GM18507 (cell line): Measurements from ENCODE around the gene LAP3.
A peak's percentile ranks its signal among the peaks of the same experiment; 100 is the strongest.

Source experiments
- DNase-seq: peaks from one replicate; pipeline ENCODE4 v3.0.0; 2011; ENCODE audit warnings: low read depth; ENCODE audit not compliant: insufficient read length; ENCODE audit errors: extremely low spot score
- FAIRE-seq: peaks from 2 replicates; lab custom pipeline; 2011; peaks lifted over from hg19 to GRCh38; lab: Jason Lieb, UNC

Gene LAP3

DNA sequence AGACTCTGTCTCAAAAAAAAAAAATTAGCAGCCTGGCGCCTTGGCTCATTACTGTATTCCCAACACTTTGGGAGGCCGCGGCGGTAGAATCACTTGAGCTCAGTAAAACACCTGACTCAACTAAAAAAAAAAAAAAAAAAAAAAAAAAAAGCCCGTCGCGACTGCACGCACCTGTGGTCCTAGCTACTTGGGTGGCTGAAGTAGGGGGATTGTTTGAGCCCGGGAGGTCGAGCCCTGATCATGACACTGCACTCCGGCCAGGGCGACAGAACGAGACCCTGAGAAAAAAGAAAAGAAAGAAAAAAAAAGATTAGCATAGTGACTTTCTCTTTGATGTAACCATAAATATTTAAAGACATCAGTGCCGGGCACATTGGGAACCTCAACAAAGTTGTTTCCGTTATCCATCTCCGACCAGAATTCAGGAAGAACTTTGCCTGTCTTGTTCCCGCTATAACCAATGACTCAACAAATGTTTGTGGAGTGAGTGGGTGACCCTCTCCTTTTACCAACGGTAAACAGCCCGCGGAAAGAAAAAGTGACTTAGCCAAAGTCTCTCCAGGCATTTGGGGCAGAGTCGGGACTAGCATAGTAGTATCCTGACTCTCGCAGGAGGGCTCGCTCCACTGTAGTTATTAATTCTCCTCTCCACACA, 36.9 kb downstream of the LAP3 start:
- DNase-seq (no peak), FAIRE-seq (no peak)

DNA sequence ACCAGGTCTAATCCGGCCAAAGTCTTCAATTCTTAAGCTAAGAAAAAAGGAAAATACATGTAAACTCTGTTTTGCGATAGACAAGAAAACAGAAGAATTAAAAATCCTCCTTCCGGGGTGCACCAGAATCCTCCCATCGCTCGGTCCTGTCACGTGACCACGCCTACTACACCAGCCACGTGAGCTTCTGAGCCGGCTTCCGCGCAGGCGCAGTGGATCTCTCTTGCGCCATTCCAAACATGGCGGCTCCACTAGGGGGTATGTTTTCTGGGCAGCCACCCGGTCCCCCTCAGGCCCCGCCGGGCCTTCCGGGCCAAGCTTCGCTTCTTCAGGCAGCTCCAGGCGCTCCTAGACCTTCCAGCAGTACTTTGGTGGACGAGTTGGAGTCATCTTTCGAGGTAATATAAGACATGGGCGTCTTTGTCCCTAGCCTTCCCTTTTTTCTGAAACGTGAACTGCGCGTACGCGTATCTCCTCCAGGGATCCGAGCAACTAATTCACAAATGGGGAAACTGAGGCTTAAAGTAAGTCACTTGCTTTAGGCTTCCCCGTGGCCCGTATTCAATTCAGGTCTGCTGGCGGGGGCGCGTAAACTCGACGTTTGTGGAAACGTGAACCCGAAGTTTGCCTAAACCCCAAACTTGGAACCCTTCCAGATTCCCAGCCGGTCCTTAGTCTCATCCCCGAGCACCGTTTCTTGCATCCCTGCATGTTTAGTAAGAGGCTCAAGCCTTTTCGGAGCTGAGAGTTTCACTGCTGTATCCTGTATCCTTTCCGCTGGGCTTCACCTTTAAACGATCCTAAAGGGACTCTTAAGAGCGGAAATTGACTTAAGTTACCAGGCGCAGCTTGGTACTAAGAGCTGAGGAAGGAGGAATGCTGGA, 37.7 kb downstream of the LAP3 start, which contains the start of gene MED28:
MED28 (plus strand) TSS at position 226 of the 884 bp plus-strand sequence; CDS start at position 240, 14 bp downstream.
- DNase-seq, result peak; percentile 96
- FAIRE-seq, result peak; percentile 95

DNA sequence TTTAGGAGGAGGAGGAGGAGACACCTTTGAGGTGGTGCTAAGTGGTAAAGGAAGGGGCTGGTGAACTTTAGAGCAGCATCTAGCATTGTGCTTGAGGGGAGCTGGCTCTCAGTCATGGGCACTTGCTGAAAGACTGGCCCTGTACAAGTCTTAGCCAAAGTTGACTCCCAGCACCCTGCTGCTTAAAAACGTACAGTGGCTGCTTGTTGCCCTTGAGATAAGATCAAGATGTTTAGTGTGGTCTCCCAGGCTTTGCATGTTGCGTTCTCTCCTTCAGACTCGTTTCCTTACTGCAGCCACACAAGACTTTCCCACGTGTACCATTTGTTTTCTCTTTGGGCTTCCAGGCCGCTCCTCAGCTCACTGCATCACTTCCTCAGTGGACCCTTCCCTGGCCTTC, 39.3 kb downstream of the LAP3 start:
- DNase-seq (no peak), FAIRE-seq (no peak)

DNA sequence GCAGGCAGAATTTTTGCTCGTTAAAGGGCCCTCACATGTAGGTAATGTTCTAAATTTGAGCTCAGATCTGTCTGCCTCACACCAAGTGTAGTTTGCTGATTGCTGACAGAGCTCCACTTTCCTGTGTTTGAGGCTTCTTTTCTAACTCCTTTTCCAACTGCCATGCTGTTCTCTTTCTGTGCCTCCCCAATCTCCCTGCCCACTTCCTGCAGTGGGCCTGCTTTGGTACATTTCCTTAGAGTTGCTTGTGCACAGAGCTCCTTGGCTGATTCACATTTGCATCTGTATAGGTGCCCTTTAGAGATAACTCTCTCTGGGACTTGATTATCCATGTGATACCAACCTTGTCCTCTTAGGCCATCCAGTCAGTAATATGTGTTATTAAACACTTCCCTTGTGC, 41.9 kb downstream of the LAP3 start:
- no peak for DNase-seq

DNA sequence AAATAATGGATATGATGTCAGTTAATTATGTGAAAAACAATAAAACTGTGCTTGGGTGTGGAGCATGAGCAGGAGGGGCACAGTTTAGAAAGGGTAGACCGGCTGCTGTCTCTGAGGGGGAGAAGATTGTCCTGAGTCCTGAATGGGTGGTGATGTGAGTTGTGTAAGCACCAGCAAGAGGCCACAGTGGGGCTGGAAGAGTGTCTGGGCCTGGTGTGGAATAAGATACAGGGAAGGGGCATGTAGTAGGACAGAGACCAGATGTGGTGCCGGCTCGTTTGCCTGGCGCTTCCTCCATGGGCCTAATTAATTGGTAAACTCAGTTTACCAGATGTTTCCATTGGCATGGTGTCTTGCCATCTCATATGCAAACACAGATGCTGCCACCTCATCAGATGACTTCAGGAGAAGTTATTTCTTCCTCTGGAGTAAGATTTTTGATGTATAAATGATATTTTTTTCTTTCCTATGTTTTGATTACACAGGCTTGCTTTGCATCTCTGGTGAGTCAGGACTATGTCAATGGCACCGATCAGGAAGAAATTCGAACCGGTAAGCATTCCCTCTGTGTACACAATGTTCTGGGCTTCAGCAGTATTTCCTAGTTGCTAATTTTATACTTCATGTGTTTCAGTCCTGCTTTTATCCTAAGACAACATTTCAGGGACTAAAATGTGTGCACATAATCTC, 42.6 kb downstream of the LAP3 start:
- DNase-seq (no peak), FAIRE-seq (no peak)

More for the DNA sequence above, 41.9 kb downstream of the LAP3 start:
- no peak for FAIRE-seq

DNA sequence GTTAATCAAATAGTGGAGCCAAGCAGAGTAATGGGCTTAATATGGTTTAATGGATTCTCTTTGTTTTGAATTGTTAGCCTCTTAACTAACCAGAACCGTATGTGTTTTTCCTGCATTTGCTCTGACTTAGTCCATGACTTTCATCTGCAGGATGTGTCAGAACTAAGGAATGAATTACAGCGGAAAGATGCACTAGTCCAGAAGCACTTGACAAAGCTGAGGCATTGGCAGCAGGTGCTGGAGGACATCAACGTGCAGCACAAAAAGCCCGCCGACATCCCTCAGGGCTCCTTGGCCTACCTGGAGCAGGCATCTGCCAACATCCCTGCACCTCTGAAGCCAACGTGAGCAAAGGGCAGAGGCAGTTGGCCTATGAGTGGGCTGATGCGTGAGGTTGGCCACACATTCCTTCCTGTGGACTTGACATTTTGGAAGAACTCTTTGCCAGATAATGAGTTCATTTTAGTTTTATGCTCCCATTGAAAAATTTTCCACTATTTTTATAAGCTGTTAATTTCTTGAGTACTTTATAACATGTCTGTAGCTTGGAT, 46.5 kb downstream of the LAP3 start:
- no peak for DNase-seq
- no peak for FAIRE-seq

DNA sequence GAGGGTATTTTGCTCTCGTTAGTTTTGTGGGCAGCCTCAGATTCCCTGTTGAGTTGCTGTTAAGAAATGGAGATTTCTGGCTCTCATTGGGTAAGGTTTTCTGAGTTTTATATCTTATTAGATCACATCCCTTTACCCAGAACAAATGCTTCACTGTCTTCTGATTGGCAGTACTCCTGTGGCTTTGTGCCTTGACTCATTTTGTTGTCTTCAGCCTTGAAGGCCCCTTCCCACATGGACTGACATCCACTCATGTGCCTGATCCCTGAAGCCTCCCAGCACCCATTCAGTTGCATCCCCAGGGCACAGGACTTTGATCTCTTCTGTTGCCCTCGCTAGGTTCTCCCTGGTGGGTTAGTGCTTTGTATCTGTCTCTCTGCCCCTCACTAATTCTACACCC, 47.8 kb downstream of the LAP3 start:
- no peak for FAIRE-seq
- no peak for DNase-seq

DNA sequence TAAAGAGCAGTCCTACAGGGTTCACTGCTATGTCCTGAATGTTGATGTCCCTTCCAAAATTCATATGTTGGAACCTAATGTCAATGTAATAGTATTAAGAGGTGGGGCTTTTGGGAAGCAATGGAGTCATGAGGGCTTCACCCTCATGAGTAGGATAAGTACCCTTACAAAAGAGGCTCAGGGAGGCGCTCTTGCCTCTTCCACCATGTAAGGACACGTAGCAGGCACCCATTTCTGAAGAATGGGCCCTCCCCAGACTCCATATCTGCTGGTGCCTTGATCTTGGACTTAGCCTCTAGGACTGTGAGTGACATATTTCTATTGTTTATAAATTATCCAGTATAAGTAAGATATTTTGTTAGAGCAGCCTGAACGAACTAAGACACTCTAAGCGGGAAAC, 53.2 kb downstream of the LAP3 start:
- no peak for FAIRE-seq
- no peak for DNase-seq

DNA sequence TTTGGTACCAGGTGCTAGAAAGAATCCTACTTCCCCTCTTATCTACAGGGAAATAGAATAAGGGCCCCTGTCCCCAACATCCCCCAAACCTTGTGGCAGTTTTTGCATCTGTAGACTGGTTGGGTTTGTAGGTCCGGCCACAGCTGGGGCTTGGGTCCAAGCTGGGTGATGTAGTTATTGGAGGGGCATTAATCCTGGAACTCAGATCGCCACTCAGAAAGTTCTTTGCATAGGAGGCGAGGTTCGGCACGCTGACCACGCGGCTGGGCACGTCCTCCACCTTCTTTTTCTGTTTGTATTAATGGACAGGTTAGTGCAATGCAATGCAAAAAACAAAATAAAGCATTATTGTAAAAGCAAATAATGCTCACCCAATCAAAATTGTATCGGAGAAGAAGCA, 56.6 kb downstream of the LAP3 start:
- FAIRE-seq (no peak), DNase-seq (no peak)

DNA sequence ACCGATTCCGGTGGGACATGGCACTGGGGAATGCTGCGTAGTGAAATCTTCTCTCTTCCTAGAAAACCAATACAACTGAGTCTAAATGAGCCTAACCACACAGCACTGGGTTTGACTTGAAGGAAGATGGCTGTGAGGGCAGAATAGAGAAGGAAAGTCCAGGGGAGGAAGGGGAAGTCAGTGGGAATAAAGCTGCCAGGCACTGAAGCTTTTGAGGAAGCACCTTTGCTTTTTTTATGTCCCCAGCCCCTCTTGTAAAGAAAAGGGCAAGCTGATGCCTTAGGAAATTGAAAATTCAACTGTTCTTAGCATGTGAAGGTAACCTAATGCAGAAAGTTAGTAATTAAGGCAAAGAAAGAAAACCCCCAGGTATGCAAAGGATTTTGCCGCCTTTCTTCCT, 58.1 kb downstream of the LAP3 start:
- DNase-seq (no peak), FAIRE-seq (no peak)

DNA sequence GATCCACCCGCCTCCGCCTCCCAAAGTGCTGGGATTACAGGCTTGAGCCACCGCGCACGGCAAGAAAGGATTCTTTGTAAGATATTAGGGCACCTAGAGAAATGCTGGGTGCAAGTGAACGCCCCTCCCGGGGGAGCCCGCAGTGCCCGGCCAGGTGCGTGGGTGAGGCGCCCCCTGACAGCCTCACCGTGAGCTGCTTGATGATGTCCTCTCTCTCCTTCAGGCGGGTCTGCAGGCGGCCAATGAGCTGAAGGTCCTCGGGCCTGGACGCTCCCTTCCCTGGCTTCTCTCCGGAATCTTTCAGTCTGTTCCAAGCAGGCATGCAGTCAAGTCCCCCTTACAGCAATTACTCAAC, 59.3 kb downstream of the LAP3 start:
- DNase-seq, result no peak
- FAIRE-seq, result no peak

DNA sequence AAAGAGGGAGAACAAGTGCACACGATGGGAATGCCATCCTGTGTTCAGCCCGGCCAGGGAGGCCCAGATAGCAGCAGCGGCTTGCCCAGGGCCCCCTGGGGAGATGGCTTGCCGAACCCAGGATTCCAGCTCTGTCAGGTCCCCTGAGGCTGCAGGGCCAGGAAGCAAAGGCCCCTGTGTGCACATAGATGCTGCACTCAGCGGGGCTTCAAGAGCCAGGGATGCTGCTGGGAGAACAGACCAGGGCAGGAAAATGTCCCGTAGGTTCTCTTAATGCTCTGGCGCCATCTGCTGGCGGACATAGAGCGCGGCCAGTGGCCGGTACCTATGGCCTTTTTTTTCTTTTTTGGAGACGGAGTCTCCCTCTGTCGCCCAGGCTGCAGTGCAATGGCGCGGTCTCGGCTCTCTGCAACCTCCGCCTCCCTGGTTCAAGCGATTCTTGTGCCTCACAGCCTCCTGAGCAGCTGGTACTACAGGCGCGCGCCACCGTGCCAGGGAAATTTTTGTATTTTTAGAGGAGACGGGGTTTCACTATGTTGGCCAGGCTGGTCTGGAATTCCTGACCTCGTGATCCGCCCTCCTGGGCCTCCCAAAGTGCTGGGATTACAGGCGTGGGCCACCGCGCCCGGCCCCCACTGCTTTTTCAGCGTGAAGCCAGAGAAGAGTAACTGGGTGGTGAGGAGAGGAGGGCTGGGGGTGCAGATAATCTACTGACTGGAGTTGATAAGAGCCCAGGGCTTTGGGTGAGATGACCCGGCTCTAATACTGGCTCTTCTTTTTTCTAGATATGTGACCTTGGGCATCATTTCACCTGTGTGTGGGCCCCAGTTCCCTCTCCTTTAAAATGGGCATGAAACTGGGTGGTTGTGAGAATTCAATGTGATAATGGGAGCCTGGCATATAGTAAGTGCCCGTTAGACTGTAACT, 60.0 kb downstream of the LAP3 start:
- peak; percentile 48 for DNase-seq

DNA sequence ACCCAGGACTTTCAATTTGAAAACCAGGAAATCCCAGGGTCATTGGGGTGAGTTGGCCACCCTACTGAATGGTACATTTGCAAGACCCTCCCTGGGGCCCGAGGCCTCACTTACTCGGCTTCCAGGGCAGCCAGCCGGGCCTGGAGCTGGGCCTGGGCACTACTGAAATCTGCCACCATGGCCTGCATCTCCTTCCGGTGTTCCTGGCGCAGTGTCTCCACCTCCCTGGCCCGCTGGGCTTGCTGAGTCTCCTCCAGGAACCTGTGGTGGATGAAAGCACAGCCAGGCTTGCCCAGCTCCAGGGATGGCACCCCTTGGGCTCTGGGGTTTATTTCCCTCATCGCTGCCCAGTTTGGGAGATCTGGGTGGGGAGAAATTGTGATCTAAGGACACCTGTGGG, 62.1 kb downstream of the LAP3 start:
- DNase-seq (no peak), FAIRE-seq (no peak)

More for the DNA sequence above, 60.0 kb downstream of the LAP3 start:
- peak; percentile 87 for FAIRE-seq

DNA sequence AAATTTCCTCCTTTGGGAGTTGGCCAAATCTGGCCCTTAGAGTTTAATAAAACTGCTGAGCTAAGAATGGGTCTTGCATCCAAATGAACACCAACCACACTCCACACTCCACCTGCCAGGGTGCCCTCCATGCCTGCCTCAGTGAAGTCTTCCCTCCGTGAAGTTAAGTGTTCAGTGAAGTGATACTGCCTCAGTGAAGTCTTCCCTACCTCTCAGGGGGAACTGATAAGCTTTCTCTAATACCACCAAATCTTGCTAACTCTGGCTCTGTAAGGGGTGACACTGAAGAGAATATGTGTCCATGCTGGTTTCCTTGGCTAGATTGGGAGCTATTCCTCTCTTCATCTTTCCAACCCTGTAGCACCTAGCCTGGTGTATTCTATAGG, 65.4 kb downstream of the LAP3 start:
- no peak for DNase-seq
- FAIRE-seq, result no peak

DNA sequence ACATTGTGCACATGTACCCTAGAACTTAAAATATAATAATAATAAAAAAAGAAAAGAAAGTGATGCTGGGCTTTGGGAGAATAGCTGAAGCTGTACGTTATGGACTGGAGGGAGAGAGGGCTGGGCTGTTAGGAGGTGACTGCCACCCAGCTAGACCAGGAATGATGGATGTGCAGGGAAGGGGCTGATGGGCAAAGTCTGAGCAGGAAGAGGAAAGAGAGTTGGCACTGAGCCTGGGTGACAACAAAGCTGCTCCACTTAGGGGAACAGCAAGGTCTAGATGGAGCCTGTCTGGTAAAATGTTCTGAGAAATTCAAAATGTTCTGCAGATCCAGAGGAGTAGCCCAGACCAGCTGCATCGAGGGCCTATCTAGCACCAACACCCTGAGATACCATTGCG, 69.7 kb downstream of the LAP3 start:
- FAIRE-seq, result no peak
- no peak for DNase-seq

DNA sequence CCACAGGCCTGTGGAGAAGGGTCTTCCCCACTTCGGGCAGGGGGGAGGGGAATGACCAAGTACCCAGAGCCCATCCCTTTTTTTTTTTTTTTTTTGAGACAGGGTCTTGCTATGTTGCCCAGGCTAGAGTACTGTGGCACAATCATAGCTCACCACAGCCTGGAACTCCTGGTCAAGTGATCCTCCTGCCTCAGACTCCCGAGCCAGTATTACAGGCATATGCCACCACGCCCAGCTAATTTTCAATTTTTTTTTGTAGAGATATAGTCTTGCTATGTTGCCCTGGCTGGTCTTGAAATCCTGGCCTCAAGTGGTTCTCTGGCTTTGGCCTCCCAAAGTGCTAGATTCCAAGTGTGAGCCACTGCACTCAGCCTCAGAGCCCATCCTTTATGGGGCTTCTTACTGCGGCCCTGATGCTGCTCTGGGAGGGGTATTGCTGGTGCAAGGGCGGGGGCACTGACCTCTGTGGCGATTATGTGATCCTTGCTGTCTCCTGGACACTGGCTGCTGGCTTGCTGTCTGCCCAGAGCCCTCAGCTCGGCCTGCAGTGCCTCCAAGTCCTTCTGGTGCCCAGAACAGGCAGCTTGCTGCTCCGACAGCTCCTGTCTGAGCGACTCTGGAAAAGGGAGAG, 70.3 kb downstream of the LAP3 start:
- DNase-seq (no peak), FAIRE-seq (no peak)

DNA sequence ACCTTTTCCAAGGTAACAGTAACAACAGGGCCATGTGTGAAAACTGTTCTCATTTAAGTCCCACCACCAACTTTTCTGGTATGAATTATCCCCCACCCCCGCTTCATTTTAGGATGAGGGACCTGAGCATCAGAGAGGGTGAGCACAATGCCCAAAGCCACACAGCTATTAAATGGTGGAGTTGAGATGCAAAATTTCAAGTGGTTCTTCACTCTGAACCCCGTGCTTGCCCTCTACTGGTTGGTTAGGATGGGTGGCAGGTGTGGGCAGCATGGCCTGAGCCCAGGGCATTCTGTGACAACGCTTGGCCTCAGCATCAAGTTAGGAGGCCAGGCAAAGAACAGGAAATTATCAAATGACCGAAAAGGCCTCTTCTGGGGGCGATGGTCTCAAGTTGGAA, 70.9 kb downstream of the LAP3 start:
- FAIRE-seq (no peak), DNase-seq (no peak)

DNA sequence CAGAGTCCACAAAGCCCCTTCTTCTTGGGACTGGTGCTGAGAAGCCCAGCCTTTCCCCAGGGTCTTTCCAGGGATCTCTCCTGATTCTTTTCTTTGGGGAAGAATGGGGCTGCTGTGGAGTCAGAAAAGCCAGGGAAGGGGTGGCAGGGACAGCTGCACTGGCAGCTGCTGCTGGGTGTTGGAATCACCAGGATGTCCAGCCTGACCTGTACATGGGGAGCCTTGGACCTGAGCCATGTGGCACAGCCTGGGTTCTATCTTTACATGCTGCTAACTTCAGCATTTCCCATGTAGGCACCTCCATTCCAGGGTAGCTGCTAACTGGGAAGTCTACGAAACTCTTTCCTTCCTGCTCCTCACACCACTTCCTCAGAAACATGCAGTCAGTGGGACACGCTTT, 73.4 kb downstream of the LAP3 start:
- FAIRE-seq (no peak), DNase-seq (no peak)

DNA sequence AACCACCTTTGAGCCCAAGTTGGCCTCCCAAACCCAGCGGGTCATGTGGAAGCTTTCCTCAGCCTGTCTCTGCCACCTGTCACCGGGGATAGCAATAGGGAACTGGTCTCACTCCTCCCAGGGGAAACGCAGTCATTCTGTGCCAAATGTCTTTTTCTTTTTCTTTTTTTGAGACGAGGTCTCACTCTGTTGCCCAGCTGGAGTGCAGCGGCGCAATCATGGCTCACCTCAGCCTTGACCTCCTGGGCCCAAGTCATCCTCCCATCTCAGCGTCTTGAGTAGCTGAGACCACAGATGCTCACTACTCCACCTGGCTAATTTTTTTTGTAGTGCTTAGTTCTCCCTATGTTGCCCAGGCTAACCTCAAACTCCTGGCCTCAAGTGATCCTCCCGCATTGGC, 77.7 kb downstream of the LAP3 start:
- FAIRE-seq (no peak), DNase-seq (no peak)
